Neural cell (in vitro differentiated cells): ENCODE data around the gene SFRP5.

Experiments used
- CTCF ChIP-seq: fragments of 450-650 bp; IDR thresholded peaks from 2 replicates; pipeline ENCODE4 v1.5.1; 2014; ENCODE audit warnings: antibody characterized with exemption, mild to moderate bottlenecking, moderate library complexity; ENCODE audit not compliant: poor library complexity, severe bottlenecking
- EP300 ChIP-seq: fragments of 450-650 bp; conservative IDR thresholded peaks from 2 replicates; pipeline ENCODE4 v1.6.1; 2014; ENCODE audit warnings: antibody characterized with exemption, mild to moderate bottlenecking, moderate library complexity; ENCODE audit not compliant: poor library complexity, severe bottlenecking
- EZH2 ChIP-seq: fragments of 200-600, 300-800 bp; shearing (Covaris generic), sonication (generic); IDR thresholded peaks from 2 replicates; pipeline ENCODE4 v1.6.1; 2014; ENCODE audit warnings: antibody characterized with exemption, low read length, borderline replicate concordance, mild to moderate bottlenecking; ENCODE audit not compliant: insufficient read depth, poor library complexity, severe bottlenecking
- MXI1 ChIP-seq: fragments of 450-650 bp; conservative IDR thresholded peaks from 2 replicates; pipeline ENCODE4 v1.6.1; 2014; ENCODE audit warnings: antibody characterized with exemption, mild to moderate bottlenecking; ENCODE audit not compliant: poor library complexity, severe bottlenecking
- POLR2AphosphoS5 ChIP-seq: IDR thresholded peaks from 2 replicates; pipeline ENCODE4 v1.6.1; 2012
- RAD21 ChIP-seq: fragments of 450-650 bp; conservative IDR thresholded peaks from 2 replicates; pipeline ENCODE4 v1.6.1; 2014; ENCODE audit warnings: antibody characterized with exemption, mild to moderate bottlenecking, moderate library complexity
- REST ChIP-seq: IDR thresholded peaks from 2 replicates; pipeline ENCODE4 v1.6.1; 2012; ENCODE audit warnings: borderline replicate concordance
- SMC3 ChIP-seq: fragments of 450-650 bp; conservative IDR thresholded peaks from 2 replicates; pipeline ENCODE4 v1.6.1; 2014; ENCODE audit warnings: antibody characterized with exemption, mild to moderate bottlenecking, moderate library complexity; ENCODE audit not compliant: poor library complexity
- TAF1 ChIP-seq: IDR thresholded peaks from 2 replicates; pipeline ENCODE4 v1.6.1; 2012; ENCODE audit warnings: low read depth

GRCh38 chr10:97773096-97773495 lies 1.3 kb upstream of the SFRP5 start:
- no peak for TF ChIP-seq EP300
- no peak for TF ChIP-seq EZH2
- no peak for TF ChIP-seq CTCF
- no peak for TF ChIP-seq POLR2AphosphoS5
- TF ChIP-seq REST: no peak
- no peak for TF ChIP-seq RAD21
- TF ChIP-seq TAF1: no peak
- TF ChIP-seq SMC3: no peak
- no peak for TF ChIP-seq MXI1
